Measurements from ENCODE around the gene LRRC43.

DNA sequence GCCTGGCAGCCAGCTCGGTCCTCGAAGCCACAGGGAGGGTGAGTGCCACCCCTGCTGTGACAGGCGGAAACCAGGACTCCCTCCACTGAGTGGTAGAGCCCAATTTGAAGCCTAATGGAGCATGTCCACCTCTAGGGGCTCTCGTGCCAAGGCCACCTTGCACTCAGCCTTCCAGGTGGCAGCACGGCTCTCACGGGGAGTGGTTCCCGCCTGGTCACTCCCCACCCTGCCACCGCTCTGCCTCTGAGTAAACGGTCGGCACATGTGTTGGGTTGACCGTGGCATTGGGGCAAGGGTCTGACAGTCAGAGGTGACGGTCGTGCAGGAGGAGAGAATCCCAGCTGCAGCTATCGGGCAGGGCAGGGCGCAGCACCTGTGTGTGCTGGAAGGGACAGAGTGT, 43.7 kb upstream of the LRRC43 start:
- TF ChIP-seq, protein P1, sequence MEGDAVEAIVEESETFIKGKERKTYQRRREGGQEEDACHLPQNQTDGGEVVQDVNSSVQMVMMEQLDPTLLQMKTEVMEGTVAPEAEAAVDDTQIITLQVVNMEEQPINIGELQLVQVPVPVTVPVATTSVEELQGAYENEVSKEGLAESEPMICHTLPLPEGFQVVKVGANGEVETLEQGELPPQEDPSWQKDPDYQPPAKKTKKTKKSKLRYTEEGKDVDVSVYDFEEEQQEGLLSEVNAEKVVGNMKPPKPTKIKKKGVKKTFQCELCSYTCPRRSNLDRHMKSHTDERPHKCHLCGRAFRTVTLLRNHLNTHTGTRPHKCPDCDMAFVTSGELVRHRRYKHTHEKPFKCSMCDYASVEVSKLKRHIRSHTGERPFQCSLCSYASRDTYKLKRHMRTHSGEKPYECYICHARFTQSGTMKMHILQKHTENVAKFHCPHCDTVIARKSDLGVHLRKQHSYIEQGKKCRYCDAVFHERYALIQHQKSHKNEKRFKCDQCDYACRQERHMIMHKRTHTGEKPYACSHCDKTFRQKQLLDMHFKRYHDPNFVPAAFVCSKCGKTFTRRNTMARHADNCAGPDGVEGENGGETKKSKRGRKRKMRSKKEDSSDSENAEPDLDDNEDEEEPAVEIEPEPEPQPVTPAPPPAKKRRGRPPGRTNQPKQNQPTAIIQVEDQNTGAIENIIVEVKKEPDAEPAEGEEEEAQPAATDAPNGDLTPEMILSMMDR (conservative IDR thresholded peaks at IDR 0.05; ENCODE audit: low read depth in 2 of 2): no peak
- TF ChIP-seq POLR2AphosphoS5 (IDR thresholded peaks at IDR 0.05; ENCODE audit: low read depth) (no peak), EZH2 (IDR thresholded peaks at IDR 0.05; ENCODE audit: low read depth, unreplicated experiment) (no peak), ZNF331 (CRISPR knock-in tag; IDR thresholded peaks at IDR 0.05; ENCODE audit: low read depth) (no peak), CREB1 (CRISPR knock-in tag; IDR thresholded peaks at IDR 0.05; ENCODE audit: low read depth) (no peak), JUNB (IDR thresholded peaks at IDR 0.05; ENCODE audit: unreplicated experiment) (no peak), ZNF114 (CRISPR knock-in tag; IDR thresholded peaks at IDR 0.05) (no peak), EZH2phosphoT487 (IDR thresholded peaks at IDR 0.05; ENCODE audit: unreplicated experiment) (no peak), STAT1 (IDR thresholded peaks at IDR 0.05; ENCODE audit: unreplicated experiment) (no peak)
- TF ChIP-seq, protein P2, sequence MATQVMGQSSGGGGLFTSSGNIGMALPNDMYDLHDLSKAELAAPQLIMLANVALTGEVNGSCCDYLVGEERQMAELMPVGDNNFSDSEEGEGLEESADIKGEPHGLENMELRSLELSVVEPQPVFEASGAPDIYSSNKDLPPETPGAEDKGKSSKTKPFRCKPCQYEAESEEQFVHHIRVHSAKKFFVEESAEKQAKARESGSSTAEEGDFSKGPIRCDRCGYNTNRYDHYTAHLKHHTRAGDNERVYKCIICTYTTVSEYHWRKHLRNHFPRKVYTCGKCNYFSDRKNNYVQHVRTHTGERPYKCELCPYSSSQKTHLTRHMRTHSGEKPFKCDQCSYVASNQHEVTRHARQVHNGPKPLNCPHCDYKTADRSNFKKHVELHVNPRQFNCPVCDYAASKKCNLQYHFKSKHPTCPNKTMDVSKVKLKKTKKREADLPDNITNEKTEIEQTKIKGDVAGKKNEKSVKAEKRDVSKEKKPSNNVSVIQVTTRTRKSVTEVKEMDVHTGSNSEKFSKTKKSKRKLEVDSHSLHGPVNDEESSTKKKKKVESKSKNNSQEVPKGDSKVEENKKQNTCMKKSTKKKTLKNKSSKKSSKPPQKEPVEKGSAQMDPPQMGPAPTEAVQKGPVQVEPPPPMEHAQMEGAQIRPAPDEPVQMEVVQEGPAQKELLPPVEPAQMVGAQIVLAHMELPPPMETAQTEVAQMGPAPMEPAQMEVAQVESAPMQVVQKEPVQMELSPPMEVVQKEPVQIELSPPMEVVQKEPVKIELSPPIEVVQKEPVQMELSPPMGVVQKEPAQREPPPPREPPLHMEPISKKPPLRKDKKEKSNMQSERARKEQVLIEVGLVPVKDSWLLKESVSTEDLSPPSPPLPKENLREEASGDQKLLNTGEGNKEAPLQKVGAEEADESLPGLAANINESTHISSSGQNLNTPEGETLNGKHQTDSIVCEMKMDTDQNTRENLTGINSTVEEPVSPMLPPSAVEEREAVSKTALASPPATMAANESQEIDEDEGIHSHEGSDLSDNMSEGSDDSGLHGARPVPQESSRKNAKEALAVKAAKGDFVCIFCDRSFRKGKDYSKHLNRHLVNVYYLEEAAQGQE (IDR thresholded peaks at IDR 0.05; ENCODE audit: unreplicated experiment): no peak
- TF ChIP-seq, protein P3, sequence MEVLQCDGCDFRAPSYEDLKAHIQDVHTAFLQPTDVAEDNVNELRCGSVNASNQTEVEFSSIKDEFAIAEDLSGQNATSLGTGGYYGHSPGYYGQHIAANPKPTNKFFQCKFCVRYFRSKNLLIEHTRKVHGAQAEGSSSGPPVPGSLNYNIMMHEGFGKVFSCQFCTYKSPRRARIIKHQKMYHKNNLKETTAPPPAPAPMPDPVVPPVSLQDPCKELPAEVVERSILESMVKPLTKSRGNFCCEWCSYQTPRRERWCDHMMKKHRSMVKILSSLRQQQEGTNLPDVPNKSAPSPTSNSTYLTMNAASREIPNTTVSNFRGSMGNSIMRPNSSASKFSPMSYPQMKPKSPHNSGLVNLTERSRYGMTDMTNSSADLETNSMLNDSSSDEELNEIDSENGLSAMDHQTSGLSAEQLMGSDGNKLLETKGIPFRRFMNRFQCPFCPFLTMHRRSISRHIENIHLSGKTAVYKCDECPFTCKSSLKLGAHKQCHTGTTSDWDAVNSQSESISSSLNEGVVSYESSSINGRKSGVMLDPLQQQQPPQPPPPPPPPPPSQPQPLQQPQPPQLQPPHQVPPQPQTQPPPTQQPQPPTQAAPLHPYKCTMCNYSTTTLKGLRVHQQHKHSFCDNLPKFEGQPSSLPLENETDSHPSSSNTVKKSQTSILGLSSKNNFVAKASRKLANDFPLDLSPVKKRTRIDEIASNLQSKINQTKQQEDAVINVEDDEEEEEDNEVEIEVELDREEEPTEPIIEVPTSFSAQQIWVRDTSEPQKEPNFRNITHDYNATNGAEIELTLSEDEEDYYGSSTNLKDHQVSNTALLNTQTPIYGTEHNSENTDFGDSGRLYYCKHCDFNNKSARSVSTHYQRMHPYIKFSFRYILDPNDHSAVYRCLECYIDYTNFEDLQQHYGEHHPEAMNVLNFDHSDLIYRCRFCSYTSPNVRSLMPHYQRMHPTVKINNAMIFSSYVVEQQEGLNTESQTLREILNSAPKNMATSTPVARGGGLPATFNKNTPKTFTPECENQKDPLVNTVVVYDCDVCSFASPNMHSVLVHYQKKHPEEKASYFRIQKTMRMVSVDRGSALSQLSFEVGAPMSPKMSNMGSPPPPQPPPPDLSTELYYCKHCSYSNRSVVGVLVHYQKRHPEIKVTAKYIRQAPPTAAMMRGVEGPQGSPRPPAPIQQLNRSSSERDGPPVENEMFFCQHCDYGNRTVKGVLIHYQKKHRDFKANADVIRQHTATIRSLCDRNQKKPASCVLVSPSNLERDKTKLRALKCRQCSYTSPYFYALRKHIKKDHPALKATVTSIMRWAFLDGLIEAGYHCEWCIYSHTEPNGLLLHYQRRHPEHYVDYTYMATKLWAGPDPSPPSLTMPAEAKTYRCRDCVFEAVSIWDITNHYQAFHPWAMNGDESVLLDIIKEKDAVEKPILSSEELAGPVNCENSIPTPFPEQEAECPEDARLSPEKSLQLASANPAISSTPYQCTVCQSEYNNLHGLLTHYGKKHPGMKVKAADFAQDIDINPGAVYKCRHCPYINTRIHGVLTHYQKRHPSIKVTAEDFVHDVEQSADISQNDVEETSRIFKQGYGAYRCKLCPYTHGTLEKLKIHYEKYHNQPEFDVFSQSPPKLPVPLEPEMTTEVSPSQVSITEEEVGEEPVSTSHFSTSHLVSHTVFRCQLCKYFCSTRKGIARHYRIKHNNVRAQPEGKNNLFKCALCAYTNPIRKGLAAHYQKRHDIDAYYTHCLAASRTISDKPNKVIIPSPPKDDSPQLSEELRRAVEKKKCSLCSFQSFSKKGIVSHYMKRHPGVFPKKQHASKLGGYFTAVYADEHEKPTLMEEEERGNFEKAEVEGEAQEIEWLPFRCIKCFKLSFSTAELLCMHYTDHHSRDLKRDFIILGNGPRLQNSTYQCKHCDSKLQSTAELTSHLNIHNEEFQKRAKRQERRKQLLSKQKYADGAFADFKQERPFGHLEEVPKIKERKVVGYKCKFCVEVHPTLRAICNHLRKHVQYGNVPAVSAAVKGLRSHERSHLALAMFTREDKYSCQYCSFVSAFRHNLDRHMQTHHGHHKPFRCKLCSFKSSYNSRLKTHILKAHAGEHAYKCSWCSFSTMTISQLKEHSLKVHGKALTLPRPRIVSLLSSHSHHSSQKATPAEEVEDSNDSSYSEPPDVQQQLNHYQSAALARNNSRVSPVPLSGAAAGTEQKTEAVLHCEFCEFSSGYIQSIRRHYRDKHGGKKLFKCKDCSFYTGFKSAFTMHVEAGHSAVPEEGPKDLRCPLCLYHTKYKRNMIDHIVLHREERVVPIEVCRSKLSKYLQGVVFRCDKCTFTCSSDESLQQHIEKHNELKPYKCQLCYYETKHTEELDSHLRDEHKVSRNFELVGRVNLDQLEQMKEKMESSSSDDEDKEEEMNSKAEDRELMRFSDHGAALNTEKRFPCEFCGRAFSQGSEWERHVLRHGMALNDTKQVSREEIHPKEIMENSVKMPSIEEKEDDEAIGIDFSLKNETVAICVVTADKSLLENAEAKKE (CRISPR knock-in tag; IDR thresholded peaks at IDR 0.05): no peak
- TF ChIP-seq, protein P4, sequence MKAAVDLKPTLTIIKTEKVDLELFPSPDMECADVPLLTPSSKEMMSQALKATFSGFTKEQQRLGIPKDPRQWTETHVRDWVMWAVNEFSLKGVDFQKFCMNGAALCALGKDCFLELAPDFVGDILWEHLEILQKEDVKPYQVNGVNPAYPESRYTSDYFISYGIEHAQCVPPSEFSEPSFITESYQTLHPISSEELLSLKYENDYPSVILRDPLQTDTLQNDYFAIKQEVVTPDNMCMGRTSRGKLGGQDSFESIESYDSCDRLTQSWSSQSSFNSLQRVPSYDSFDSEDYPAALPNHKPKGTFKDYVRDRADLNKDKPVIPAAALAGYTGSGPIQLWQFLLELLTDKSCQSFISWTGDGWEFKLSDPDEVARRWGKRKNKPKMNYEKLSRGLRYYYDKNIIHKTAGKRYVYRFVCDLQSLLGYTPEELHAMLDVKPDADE (IDR thresholded peaks at IDR 0.05): no peak

Measured in GM23338 (cell line).